ENCODE results near the gene TRIM10.

DNA sequence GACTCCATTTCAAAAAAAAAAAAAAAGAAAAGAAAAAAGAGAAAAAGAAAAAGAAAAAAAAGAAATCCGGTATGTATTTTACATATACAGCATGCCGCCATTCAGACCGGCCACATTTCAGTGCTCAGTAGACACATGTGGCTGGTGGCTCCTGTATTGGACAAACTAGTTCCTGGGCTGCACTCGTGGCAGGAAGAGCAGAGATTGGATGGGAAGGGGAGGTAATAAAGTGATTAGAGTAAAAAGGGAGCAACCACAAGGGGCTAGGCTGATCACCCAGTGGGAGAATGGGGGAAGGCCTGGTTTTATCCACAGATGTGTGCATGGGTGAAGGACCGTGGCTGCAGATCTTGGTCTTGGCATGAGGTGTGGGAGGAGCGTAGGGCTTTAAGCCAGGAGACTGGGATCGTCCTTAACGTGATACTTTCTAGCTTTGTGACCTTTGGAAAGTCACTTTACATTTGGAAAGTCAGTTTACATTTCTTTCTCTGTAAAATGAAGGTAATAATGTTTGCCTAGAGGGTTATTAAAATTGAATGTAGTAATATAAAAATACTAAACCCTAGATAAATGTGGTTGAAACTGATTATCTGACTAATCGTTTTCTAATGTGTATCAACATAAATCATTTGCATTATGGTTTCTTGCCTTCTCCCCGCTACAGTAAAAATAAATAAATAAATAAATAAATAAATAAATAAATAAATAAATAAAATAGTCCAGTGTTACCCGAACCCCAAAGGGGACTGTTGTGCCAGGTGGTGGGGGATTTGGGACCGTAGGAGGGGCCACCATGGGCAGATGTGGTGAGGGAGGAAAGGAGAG is 1.5 kb upstream of the TRIM10 start:
- TF ChIP-seq, protein P1, sequence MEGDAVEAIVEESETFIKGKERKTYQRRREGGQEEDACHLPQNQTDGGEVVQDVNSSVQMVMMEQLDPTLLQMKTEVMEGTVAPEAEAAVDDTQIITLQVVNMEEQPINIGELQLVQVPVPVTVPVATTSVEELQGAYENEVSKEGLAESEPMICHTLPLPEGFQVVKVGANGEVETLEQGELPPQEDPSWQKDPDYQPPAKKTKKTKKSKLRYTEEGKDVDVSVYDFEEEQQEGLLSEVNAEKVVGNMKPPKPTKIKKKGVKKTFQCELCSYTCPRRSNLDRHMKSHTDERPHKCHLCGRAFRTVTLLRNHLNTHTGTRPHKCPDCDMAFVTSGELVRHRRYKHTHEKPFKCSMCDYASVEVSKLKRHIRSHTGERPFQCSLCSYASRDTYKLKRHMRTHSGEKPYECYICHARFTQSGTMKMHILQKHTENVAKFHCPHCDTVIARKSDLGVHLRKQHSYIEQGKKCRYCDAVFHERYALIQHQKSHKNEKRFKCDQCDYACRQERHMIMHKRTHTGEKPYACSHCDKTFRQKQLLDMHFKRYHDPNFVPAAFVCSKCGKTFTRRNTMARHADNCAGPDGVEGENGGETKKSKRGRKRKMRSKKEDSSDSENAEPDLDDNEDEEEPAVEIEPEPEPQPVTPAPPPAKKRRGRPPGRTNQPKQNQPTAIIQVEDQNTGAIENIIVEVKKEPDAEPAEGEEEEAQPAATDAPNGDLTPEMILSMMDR (IDR thresholded peaks at IDR 0.05): no peak
- TF ChIP-seq POLR2A (IDR thresholded peaks at IDR 0.05): no peak
